Cerebellar cortex (tissue), 1 donor: ENCODE measurements around the gene PIGH.
A peak's percentile ranks its signal among the peaks of the same experiment; 100 is the strongest.
"Not testable (repeated sequence)": the region's sequence is repeated elsewhere in the genome, so short reads cannot be mapped to it uniquely, and the experiment has no call there.

Experiments used
- DNase-seq: peaks from one replicate; pipeline ENCODE4 v3.0.0-alpha.2; 2015; ENCODE audit warnings: low spot score

PIGH gene

DNA sequence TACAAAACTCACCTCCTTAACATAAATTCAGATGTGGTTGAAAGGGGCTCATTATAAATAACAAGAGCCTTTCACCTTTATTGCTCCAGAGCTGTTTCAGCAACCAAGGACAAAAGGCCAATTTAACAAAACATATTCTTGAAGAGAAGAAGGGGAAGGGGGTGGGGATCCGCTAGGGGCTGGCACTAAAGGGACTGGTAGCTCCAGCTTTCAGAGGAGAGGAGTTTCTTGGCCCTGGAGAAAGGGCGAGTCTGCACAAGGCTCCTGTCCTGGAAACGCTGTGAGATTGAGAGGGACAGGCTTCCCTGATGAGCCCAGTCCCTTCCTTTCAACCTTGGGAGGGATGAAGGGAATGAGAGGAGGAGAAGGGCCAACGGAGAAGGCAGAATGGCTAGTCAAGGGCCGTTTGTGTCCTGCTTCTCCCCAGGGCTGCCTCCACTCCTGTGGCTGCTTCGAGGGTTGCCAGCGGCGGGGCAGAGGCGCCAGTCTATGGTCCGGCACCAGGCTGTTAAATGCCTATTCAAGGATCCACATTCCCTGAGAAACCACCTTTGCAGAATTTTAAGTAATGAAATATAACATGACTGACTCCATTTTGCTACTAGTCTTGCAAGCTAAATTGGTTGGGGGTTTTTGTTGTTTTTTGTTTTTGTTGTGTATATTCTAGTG, 9.7 kb upstream of the PIGH start:
- no peak for DNase-seq

DNA sequence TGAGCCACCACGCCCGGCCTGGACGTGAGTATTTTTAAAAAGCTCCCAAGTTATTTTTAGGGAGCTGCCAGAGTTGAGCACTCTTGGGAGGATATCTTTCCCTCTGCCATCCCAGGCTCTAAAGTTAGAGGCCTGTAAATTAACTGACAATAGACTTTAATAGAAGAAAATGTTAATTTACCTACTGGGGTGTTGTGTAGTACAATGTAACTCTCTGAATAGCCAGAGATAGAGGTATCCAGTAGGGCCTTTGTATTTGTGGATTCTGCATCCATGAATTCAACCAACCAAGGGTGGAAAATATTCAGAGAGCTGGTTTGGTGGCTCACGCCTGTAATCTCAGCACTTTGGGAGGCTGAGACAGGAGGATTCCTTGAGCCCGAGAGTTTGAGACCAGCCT, 7.6 kb upstream of the PIGH start:
- no peak for DNase-seq

DNA sequence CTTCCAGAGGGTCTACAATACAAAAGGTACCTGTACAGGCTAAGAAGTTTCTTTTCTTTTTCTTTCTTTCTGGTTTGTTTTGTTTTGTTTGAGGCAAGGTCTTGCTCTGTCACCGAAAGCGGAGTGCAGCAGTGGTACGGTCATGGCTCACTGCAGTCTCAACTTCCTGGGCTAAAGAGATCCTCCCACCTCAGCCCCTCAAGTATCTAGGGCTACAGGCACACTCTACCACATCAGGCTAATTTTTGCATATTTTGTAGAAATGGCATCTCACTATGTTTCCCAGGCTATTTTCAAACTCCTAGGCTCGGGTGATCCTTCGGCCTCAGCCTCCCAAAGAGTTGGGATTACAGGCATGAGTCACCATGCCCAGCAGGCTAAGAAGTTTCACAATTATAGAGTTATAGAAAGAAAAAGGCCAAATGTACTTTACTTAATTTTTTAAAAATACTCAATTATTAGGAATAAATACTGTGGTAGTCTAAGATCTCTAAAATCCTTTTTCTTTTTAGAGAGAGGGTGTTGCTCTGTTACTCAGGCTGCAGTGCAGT, 3.0 kb upstream of the PIGH start:
- no peak for DNase-seq

DNA sequence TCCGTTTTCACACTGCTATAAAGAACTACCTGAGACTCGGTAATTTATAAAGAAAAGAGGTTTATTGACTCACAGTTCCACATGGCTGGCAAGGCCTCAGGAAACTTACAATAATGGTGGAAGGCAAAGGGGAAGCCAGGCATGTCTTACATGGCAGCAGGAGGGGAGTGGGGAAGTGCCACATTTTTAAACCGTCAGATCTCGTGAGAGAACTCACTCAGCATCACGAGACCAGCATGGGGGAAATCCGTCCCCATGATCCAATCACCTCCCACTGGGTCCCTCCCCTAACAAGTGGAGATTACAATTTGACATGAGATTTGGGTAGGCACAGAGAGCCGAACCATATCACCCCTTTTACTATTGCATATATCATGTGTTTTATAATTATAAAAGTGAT, 2.0 kb upstream of the PIGH start:
- DNase-seq: no peak

DNA sequence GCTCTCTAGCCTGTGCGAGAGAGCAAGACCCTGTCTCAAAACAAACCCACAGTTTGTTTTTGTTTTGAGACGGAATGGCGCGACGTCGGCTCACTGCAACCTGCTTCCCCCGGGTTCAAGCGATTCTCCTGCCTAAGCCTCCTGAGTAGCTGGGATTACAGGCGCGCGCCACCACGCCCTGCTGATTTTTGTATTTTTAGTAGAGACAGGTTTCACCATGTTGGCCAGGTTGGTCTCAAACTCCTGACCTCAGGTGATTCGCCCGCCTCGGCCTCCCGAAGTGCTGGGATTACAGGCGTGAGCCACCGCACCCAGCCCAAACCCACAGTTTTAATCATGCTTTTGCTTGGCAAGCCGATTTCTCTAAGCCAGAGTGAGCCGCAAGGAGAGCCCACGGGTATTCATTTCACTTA, 500 bp upstream of the PIGH start:
- not testable (repeated sequence) for DNase-seq

DNA sequence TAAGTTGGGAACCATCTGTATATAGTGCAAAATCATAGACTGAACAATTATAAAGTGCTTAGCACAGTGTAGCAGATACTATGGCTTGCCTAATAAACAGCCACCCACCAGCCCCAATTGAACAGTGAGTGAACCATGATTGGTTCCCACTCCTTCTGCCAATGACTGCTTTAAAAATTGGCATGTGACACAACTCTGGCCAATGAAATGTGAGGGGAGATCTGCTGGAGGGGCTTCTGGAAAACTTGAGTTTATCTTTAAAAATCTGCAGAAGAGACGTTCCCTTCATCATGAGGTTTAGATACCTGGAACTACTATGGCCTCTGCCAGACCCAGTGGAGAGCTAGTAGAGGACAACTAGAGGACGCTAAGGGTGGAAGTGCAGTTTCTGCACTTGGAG, 4.7 kb downstream of the PIGH start:
- no peak for DNase-seq

DNA sequence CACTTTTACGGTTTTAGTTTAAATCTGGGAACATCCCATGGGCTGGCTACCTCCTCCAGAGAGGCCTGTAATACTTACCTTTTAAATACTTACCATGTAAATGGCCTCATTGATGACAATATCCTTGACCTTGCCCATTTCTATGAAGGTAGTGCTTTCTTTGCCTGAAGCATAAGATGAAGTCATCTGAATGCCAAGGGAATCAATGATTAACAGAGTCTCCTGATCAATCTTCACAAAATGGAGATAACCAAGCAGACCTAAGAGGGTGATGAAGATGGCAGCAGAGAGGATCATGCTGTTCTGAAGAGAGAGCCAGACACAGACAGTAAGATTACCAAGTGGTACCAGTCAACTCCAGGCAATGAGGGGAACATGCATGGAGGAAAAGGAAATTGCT, 6.4 kb downstream of the PIGH start:
- DNase-seq: not testable (repeated sequence)

DNA sequence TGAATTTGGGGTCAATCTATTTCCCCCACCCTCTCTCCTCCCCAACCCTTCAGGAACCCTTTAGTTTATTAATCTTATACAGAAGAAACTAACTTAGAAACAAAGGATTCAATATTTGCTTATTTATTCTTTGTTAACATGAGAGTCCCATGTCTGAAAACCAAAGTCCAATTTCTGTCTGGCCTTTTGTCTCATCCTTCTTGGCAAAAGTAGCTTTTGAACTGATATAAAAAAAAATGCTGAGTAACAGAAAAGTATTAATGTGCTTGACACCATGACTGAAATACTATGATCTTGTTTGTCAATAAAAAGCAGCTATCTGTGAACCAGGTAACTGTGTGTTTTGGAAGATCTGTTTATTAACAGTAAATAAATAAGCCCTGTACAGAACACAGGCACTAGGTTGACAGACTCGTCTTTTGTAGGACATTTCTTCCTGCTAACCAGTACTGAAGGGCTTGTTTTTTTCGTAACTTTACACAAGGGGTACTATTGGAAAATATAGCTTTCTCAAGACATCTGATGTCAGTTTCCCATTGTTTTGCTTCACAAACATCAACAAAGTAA, 10.8 kb downstream of the PIGH start:
- no peak for DNase-seq

DNA sequence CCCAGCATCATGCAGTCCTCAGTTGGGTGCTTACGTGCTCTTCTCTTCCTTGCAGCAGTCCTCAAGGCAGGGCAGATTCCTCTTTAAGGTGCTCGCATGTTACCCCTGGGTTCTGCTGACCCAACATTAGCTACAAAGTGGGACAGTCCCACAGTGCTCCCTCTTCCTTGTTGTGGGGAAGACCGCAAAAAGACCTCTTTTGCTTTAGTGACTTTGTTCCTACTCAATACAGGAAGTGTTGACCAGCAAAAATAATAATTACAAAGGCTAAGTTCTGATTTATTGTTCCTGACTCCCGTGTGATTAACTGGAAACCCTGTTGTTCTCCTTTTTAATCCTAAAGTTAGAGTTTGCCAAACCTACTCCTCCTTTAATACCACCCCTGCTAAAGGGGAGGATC, 13.7 kb downstream of the PIGH start:
- DNase-seq: no peak

DNA sequence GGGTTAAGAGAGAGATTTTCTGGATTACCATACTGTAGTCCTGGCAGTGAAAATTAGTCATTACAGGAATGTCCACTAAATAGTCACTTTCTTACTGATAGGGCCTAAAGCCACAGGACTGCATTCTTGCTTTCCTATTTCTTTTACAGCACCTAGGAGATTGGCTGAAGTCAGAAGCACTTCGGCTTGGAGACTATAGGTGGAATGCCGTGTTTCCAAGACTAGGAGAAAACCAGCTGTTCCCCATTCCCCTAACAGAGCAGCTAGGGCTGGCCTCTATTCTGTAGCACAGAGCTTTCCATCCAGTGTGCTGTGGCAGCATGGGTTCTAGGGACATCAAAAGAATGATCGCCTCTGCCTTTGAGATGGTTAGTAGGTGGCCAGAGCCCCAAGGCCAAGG, 15.1 kb downstream of the PIGH start:
- no peak for DNase-seq

DNA sequence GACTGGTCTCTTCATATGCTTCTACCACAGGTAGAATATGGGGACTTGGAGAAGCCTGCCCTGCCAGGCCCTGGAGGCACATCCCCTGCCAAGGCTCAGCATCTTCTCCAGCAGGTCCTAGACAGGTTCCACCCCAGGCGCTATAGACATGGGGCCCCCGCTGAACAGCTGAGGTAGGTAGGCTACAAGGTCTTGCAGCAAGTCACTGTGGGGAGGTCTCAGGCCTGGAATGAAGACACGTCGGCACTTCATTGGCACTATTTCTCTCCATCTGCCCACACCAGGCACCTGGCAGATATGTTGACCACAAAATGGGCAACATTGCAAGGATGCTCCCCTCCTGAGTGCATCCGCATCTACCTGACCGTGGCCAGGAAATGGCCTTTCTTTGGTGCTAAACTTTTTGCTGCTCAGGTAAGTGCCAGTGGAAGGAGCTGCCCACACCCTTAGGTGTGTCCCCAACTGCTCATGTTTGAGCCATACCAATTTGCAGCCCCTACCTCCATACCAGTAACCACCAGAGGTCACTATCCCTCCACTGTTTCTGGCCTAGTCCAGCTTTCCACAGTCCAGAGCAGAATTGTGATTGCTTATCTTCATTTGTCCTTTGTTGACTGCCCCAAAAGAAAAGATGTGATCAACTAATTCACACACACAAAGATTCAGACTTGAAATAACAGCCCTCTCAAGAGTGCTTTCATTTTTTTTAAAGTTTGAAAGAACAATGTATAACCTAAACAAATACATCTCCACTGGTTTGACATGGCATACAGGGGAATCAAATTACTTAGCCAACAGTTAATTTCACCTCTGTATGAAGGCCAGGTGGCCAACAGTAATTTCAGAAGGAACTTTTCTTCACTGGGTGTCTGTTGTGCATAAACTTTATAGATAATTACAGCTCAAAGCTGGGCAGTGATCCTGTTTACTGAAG, 16.1 kb downstream of the PIGH start:
- peak; percentile 79 for DNase-seq

DNA sequence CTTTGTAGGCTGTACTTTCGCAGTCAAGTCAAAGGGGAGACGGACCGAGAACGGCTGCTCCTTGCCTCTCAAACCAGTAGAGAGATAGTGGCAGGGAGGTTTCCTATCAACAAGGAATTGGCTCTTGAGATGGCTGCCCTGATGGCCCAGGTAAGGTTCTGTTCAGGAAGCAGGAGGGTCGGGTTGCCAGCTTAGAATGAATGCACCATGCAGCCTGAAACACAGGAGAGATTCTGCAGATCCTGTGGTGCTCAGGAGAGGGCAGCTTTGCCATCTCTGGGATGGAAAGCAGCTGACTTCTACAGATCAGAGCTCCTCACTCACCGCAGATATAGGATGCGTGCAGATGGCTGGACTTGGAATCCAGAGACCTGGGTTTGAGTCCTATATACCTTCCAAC, 18.0 kb downstream of the PIGH start:
- DNase-seq: no peak

DNA sequence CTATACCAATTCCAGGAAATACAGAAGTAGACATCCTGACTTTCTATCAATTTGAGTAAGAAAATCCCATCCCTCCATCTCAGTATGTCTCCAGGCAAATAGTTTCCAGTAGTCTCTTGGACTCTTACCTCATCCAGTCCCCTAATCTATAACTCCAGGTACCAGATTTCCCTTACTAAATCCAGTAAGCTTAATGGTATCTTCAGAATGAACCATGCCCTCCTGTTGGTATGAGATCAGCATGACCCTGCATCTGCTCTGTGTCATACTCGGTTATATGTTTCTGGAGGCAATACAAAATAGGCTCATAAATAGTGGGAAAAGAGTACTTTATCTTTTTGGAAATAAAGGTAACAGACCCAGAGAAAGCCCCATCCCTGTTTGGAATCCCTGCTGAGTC, 18.4 kb downstream of the PIGH start:
- DNase-seq: no peak

DNA sequence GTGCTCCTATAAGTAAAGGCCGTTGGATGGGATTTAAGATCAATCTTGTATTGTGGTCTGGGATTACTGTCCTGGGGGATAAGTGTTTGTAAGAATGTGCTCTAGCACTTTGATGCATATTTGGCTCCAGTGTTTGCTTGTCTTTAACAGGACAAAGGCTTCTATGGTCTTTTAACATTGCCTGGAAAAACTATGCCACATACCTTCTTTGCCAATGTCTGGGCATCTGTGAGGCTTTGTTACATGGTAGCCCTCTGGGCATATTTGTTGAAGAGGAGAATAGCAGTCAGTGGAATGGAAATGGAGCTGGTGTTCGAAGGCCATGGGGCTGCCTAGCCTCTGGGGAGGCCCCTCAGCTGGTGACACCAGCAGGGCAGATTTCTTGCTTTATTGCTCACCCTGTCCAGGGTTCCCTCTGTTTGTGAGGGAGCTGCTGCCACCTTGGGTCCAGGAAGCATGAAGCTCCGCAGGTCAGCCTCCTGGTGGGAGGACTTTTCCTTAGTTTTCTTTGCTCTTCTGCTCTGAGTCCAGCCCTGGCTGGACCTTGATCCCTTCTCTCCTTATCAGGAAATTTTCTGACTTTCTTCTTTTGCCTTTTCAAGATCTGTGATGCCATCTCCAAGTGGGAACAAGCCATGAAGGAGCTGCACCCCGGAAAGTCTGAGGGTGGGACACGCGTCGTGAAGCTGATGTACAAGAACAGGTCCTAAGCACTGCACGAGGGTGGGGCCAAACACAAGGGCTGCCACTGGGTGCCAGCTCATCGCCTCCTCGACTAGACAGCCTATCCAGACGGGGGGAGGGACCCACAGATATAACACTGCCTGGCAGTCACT, 19.5 kb downstream of the PIGH start:
- DNase-seq: no peak

DNA sequence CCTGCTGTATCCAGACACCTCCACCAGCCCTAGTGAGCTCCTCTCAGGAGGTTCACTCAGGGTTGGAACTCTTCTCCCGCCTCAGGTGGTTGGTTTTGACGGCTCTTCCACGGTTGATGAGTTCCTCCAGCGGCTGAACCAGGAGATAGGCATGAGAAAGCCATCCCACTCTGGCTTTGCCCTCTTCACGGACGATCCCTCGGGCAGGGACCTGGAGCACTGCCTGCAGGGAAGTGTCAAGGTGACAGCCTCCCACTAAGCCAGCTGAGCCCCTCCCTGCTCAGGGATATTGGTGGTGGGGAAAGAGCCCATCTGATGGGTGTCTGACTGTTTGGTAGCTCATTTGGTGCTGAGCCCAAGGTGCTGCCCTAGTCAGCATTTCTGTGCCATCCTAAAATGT, 20.4 kb downstream of the PIGH start:
- no peak for DNase-seq

DNA sequence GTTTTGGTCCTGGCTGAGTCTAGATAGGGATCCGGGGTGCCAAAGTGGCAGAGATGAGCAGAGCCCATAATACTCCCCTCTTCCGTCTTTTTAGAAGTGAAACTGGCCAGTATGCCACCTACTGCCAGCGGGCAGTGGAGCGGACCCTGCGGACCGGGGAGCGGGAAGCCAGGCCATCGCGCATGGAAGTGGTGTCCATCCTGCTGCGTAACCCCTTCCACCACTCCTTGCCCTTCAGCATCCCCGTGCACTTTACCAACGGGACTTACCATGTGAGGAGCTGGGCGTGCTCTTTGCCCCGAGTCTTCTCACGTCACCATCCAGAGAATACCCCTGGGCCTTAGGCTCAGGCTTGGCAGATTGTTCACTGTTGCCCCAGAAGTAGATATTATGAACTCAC, 21.0 kb downstream of the PIGH start:
- DNase-seq: no peak

DNA sequence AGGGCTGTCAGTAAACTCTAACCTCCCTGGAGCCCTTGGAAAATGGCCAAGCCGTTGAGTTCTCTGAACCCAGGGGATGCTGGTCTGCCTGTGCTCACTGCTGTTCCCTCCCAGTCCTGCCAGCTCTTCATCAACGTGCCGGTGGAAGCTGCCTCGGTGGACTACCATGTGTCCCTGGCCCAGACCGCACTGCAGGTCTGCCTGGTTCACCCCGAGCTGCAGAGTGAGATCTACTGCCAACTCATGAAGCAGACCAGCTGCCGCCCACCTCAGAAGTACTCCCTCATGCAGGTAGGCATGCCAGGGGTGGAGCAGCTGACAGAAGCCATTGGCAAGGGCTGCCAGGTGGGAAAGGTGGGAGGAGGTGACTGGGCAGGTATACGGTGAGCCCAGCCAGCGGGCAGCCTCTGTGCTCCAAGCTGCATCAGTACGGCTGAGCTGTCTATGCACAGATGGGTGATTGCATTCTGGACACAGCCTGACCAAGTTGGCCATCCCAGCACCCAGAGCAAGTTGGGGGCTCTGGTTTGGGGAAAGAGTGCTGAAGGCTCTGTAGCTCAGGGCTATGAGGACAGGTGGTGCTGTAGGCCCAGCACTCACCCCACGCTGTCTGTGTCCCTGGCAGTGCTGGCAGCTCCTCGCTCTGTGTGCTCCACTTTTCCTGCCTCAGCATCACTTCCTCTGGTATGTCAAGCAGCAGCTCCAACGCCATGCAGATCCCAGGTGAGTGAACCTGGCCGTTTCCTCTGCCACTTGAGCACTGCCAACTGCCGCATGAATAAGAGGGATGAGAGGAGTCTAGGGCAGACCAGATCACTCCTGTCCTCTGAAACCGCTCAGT, 21.9 kb downstream of the PIGH start:
- DNase-seq: peak; percentile 84

DNA sequence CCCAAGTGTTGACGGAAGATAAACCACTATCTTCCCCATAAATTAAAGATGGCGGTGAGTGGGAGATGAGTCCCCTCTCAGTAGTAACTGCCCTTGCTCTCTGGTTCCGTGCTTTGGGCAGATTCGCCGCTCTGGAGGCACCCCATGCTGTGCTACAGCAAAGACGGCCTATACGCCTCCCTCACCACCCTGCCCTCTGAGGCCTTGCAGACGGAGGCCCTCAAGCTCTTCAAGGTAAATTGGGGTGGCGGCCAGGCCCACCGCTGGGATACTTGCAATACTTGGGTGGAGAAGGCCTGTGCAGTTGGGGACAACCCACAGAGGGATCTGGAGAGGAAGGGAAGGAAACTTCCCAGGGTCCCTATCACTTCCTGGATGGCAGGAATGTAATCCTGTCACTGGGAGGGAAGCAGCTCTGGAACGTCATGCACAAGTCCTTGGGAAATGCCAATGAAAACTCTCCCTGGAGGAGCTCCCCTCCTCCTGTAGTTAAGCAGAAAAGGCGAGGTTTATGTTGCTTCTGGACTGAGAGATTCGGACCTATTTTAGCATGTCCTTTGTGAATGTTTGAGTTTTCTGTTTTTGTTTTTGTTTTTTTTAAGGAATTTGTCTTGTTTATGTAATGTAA, 22.8 kb downstream of the PIGH start:
- DNase-seq: peak; percentile 11

DNA sequence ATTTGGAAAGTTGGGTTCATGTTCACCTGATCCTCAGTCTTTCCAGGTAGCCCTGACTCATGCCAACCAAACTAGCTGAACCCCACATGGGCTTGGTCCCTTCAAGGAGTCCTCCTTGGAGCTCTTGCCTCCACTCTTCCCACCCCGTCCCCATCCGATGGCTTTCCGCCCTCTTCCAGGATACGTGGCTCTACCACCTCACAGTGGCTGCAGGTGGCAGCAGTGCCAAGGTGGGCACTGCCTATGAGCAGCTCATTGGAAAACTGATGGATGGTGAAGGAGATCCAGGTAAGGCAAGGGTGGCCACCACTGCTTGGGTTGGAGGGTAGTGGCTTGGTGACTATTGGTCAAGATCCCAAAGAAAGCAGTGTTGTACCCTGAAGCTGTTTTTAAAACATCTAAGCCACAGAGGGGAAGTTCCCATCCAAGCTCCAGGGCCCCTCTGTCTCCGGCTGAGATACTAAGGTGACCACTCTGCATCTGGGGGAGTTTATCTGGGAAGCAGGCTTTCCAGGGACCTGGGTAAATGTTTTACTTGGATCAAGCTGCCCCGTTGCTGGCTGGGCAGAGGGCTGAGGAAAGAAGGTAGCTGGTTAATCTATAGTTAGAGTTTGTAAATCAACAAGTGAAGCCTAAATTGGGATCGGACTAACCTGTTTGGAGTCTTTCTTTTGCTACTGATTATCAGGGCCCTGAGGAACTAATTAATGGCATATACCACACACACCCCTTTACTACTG, 23.7 kb downstream of the PIGH start:
- no peak for DNase-seq

DNA sequence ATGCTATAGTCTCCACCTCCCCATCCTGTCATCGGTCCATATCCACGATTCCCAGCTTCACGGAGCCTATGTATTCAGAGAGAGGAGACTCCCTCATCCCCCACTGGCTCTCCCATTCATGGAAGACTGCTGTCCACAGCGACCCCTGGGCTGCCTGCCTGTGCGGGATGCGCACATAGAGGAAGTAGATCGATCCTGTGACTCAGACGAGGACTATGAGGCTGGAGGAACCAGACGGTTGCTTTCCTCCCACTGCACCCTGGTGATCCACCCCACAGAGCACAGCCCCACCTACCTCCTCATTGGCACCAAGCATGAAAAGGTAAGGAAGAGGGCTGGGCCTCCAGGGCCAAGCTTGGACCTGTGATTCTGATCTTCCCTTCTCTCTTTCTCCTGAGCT, 24.4 kb downstream of the PIGH start:
- no peak for DNase-seq
